Skeletal muscle satellite cell (primary cell): ENCODE results near the gene MAK. TPM values are rescaled to one million over a fixed set of nuclear protein-coding genes. Genes with fewer than 3 reads are reported as not detected.
"Not testable (repeated sequence)": the region's sequence is repeated elsewhere in the genome, so short reads cannot be mapped to it uniquely, and the experiment has no call there.

Experiments
- H3K27me3 ChIP-seq: 2 replicates; pipeline ENCODE4 v1.7.0; 2013; ENCODE audit warnings: low read length; ENCODE audit not compliant: control insufficient read depth, insufficient read depth
- H3K36me3 ChIP-seq: 2 replicates; pipeline ENCODE4 v1.7.0; 2013; ENCODE audit warnings: mild to moderate bottlenecking, control low read depth, low read length; ENCODE audit not compliant: insufficient read depth
- H3K4me1 ChIP-seq: 2 replicates; pipeline ENCODE4 v1.7.0; 2013; ENCODE audit warnings: low read length; ENCODE audit not compliant: control insufficient read depth, insufficient read depth
- H3K4me2 ChIP-seq: 2 replicates; pipeline ENCODE4 v1.7.0; 2013; ENCODE audit warnings: mild to moderate bottlenecking, low read length
- H3K4me3 ChIP-seq: 2 replicates; pipeline ENCODE4 v1.7.0; 2013; ENCODE audit warnings: low read length
- H3K9ac ChIP-seq: 2 replicates; pipeline ENCODE4 v1.7.0; 2013; ENCODE audit warnings: mild to moderate bottlenecking, low read depth, low read length, moderate library complexity
- H3K9me3 ChIP-seq: replicated peaks from 2 replicates; pipeline ENCODE4 v1.7.0; 2013; ENCODE audit warnings: mild to moderate bottlenecking, control low read depth, low read length
- small RNA-seq: library from RNA; depleted of rRNA; stranded (forward); fragments of <200 nt; gene quantifications from one replicate; pipeline ENCODE3, GENCODE V24; 2012

MAK gene

GRCh38 chr6:10721850-10722569 is 116.3 kb downstream of the MAK start:
- Histone ChIP-seq H3K4me3 (peak overlapping the region; percentile 84), H3K9ac (peak overlapping the region; percentile 97), H3K36me3 (peaks cover 14% of the 10 kb centered on the region), H3K4me1 (peaks cover 18% of the 10 kb centered on the region), H3K27me3 (no peaks in the 10 kb centered on the region), H3K4me2 (peak overlapping the region; percentile 96), H3K9me3 (peaks cover 4% of the 10 kb centered on the region)

DNA sequence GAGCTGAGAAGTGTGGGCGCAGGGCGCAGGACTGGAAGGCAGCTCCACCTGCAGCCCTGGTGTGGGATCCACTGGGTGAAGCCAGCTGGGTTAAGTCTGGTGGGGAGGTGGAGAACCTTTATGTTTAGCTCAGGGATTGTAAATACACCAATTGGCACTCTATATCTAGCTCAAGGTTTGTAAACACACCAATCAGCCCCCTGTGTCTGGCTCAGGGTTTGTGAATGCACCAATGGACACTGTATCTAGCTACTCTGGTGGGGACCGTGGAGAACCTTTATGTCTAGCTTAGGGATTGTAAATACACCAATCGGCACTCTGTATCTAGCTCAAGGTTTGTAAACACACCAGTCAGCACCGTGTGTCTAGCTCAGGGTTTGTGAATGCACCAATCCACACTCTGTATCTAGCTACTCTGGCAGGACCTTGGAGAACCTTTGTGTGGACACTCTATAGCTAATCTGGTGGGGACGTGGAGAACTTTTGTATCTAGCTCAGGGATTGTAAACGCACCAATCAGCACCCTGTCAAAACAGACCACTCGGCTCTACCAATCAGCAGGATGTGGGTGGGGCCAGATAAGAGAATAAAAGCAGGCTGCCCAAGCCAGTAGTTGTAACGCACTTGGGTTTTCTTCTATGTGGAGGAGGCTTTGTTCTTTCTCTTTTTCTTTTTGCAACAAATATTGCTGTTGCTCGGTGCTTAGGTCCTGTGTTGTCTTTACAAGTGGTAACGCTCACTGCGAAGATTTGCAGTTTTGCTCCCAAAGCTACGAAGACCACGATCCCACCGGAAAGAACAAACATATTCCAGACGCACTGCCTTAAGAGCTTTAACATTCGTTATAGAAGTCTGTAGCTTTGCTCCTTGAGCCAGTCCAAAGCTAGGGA is 117.1 kb downstream of the MAK start:
- Histone ChIP-seq H3K36me3 (peaks cover 13% of the 10 kb centered on the region), H3K9ac (peak overlapping the region; percentile 79)

GRCh38 chr6:10720265-10720959 is 117.9 kb downstream of the MAK start:
- no peaks in the 10 kb centered on the region for H3K27me3 ChIP-seq
- H3K36me3 ChIP-seq, result peaks cover 8% of the 10 kb centered on the region
- H3K9ac ChIP-seq, result peak overlapping the region; percentile 79
- peaks cover 4% of the 10 kb centered on the region for H3K9me3 ChIP-seq
- peaks cover 18% of the 10 kb centered on the region for H3K4me1 ChIP-seq
- H3K4me3 ChIP-seq, result peak overlapping the region; percentile 77
- peak overlapping the region; percentile 91 for H3K4me2 ChIP-seq

More for the DNA sequence above, 117.1 kb downstream of the MAK start:
- not testable (repeated sequence) for H3K9me3 ChIP-seq, H3K27me3 ChIP-seq
- Histone ChIP-seq H3K4me1 (peaks cover 18% of the 10 kb centered on the region), H3K4me3 (peak overlapping the region; percentile 77), H3K4me2 (peak overlapping the region; percentile 91)

DNA sequence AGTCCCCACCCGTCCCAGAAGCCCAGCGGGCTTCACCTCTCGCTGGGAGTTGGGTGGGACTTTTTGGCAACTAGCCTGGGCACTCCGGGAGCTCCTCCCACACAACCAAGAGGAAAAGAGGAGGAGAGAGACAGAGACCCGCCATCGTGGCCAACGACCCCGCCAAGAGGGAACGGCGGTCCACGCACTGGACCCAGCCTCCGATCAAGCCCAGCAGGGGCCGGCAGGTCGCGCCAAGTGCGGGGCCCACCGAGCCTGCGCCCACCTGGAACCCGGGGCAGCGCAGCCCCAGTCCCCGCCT is 118.4 kb downstream of the MAK start:
- Histone ChIP-seq H3K9ac (peak overlapping the region; percentile 79), H3K4me1 (peaks cover 18% of the 10 kb centered on the region), H3K4me2 (peak overlapping the region; percentile 91), H3K36me3 (peaks cover 4% of the 10 kb centered on the region), H3K9me3 (peaks cover 4% of the 10 kb centered on the region), H3K4me3 (peak overlapping the region; percentile 77), H3K27me3 (no peaks in the 10 kb centered on the region)

DNA sequence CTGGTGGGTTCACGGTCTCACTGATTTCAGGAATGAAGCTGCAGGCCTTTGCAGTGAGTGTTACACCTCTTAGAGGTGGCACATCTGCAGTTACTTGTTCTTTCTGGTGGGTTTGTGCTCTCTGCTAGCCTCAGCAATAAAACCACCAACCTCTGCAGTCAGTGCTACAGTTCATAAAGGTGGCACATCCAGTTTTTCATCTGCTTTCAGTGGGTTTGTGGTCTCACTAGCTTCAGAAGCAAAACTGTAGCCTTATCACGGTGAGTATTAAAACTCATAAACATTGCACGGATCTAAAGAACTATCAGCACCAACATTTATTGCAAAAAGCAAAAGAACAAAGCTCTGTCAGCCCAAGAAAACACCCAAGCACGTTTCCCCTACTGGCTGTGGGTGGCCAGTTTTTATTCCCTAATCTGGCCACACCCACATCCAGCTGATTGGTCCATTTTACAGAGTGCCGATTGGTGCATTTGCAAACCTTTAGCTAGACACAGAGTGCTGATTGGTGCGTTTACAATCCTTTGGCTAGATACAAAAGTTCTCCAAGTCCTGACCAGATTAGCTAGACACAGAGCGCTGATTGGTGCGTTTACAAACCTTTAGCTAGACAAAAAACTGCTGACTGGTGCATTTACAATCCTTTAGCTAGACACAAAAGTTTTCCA is 118.9 kb downstream of the MAK start:
- H3K9me3 ChIP-seq, result peaks cover 4% of the 10 kb centered on the region
- H3K4me2 ChIP-seq, result peak overlapping the region; percentile 91
- peaks cover 17% of the 10 kb centered on the region for H3K4me1 ChIP-seq
- peak overlapping the region; percentile 79 for H3K9ac ChIP-seq
- no peaks in the 10 kb centered on the region for H3K36me3 ChIP-seq
- no peaks in the 10 kb centered on the region for H3K27me3 ChIP-seq
- peak overlapping the region; percentile 77 for H3K4me3 ChIP-seq

DNA sequence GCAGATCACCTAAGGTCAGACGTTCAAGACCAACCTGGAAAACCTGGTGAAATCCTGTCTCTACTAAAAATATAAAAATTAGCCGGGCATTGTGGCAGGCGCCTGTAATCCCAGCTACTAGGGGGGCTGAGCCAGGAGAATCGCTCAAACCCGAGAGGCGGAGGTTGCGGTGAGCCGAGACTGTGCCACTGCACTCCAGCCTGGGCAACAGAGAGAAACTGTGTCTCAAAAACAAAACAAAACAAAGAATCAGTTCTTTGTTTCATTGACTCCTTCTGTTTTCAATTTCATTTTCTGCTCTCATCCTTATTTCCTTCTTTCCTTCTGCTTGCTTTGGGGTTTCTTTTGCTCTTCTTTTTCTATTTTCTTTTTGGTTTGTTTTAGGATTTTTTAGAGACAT is 124.4 kb downstream of the MAK start:
- peaks cover 12% of the 10 kb centered on the region for H3K36me3 ChIP-seq
- no peak overlapping the region for H3K4me2 ChIP-seq
- no peaks in the 10 kb centered on the region for H3K4me1 ChIP-seq
- H3K9ac ChIP-seq, result no peak overlapping the region
- no peaks in the 10 kb centered on the region for H3K27me3 ChIP-seq
- peaks cover under 1% of the 10 kb centered on the region for H3K9me3 ChIP-seq
- no peak overlapping the region for H3K4me3 ChIP-seq

Small RNA genes lying within 50 kb of the gene (small RNA-seq; reads per million reads assigned to genes)
- gene RNA5SP203, result not detected
